GM04504 (cell line): Measurements from ENCODE around the gene RPS6KB2.
"Not testable (repeated sequence)": the region's sequence is repeated elsewhere in the genome, so short reads cannot be mapped to it uniquely, and the experiment has no call there.

Experiments used
- DNase-seq: peaks from one replicate; pipeline ENCODE4 v3.0.0-alpha.2; 2012; ENCODE audit warnings: low read depth

RPS6KB2 gene

DNA sequence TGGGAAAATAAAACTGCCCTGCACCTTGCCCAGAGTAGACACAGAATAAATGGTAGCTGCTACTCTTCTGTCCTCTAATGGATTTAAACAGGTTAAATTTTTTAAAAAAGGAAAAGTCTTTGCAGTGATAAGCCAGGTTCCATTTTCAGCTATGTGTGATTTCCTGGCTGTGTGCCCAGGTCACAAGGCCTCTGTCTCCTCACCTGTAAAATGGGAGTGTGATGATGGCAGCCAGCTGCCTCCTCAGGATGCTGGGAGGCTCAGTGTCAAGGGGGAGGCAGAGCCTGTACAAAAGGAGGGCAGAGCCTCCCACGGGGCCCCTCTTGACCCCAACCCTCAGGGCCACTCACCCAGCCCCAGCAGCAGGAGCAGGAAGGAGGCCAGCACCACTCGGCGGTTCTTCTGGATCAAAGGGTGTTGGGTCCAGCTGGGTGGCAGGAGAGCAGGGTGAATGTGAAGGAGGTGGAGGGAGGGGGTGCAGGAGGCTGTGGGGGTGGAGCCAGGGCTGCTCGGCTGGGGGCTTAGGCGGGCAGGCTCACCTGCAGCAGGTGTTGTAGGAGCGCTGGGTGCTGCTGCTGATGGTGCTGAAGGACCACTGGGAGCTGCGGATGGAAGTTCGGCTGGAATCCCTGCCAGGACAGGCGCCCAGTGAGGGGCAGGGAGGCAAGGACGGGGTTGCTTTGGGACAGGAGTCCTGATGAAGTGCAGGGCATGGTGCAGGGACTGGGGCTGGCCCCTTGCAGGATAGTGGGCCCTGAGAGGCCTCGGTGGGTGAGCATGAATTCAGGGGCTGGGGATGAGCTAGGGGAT lies 38.9 kb downstream of the RPS6KB2 start:
- DNase-seq: no peak

DNA sequence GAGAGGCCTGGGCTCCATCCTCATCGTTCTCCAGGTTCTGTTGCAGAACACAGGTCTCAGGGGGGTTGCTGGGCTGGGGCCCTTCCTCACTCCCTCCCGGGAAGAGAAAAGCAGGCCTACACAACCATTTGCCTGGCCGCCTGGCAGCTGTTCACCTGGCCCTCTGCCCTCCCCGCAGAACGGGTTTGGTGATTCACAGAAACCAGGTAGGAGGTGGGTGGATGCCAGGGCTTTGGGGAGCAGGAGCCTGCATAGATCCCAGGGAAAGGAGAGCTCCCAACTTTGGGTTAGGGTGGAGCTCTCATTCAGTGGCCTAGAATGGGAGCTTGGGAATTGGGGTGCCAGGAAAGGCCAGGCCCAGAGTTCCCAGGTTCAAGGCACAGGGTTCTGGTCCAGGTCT lies 39.8 kb downstream of the RPS6KB2 start:
- DNase-seq: no peak

DNA sequence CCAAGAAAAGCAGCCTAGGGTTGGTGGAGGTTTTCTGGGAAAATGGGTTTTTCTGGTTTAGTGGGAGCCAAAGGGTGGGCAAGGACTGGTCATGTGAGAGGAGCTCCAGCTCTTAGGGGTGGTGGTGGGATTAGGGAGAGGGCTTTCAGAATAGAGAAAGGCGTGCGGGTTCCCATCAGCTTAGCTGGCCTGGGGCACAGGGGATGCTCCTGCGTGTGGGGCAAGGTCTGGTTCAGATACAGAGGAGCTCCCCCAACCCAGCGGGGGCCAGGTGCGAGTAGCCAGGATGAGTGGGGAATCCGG lies 40.1 kb downstream of the RPS6KB2 start:
- DNase-seq: no peak

DNA sequence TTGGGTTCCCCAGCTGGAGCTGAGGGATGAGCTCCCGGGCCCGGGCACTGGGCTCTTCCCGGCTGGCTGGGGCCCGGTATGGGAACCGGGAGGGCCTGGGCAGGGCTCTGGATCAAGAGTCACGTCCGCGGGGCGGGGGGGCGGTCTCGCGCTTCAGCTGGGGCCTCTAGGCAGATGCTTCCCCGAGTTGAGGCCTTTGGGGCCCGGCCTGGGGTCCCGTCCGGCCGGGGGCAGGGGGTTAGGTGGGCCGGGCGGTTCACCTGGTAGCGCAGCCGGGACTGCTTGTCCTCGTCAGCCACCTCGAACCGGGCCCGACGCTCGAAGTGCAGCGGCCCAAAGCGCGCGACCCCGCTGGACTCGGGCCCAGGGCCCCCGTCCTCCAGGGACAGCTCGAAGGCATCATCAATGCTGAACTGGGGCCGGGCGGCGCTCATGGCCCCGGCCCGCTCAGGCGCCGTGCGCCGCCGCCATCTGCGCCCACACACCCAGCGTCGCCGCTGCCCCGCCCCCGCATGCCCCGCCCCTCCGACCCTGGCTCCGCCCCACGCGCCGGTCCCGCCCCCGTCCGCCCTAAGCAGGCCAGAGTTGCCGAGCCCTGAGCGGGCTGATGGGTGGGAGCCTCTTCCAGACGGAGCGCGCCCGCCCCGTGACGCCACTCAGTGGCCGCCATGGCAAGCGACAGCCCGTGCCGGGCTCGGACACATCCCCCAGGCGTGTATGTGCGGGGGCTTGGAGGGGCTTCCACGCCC lies 40.6 kb downstream of the RPS6KB2 start, which contains the start of gene TMEM134:
TSS of gene TMEM134 (minus strand) at position 493 of the 749 bp plus-strand sequence. CDS start at position 434, 59 bp downstream.
- DNase-seq: peak; percentile 82

DNA sequence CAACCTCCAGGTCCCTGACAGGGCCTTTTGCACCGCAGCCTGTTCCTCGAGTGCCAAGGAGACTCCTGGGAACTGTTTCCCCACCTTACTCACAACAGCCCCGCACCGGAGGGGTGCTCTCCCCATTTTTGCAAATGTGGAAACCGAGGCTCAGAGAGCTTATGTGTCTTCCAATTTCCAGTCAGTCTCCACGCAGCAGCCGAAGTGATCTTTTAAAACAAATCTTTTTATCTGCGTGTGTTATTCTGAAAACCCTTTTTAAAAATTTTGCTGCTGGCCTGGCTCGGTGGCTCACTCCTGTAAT lies 41.2 kb downstream of the RPS6KB2 start:
- DNase-seq: no peak

DNA sequence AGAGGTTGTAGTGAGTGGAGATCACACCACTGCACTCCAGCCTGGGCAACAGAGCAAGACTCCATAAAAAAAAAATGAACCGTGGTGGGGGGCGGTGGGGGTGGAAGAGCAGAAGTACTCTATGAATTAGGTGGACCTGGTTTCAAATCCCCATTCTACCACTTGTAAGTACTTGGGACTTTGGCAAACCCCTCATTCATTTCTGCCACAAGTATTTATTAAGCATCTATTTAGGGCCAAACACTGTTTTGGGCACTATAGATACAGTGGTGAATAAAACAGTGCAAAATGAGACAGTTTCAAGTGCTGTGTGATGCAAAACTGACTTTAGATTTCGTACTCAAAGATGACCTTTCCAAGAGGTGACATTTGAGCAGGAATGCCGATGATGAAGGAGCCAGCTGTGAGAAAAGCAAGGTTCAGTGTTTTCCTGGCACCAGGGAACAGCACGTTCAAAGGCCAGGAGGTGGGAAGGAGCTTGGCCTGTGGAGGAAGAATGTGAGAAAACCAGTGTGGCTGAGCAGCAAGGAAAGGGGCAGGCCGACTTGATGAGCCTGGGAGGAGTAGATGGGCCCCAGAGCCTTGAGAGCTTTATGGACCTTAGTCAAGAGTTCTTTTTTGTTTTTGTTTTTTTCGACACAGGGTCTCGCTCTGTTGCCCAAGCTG lies 42.2 kb downstream of the RPS6KB2 start:
- no peak for DNase-seq

DNA sequence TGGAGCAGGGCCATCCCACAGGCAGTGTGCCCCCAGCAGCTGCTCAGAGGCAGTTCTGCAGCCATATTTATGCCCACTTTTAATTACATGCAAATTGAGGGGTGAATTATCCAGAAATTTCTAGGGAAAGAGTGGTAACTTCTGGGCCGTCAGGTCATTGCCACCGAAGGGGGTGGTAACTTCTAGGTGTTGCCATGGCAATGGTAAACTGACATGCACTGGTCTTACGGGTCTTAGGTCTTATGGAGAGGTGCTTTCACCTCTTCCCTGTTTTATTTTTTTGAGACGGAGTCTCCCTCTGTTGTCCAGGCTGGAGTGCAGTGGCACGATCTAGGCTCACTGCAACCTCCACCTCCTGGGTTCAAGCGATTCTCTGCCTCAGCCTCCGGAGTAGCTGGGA lies 44.6 kb downstream of the RPS6KB2 start:
- DNase-seq: no peak

DNA sequence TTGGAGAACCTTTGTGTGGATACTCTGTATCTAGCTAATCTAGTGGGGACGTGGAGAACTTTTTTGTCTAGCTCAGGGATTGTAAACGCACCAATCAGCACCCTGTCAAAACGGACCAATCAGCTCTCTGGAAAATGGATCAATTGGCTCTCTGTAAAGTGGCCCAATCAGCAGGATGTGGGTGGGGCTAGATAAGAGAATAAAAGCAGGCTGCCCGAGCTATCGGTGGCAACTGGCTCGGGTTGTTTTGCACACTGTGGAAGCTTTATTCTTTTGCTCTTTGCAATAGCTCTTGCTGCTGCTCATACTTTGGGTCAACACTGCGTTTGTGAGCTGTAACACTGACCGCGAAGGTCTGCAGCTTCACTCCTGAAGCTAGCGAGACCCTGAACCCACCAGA lies 48.4 kb downstream of the RPS6KB2 start:
- DNase-seq: not testable (repeated sequence)

DNA sequence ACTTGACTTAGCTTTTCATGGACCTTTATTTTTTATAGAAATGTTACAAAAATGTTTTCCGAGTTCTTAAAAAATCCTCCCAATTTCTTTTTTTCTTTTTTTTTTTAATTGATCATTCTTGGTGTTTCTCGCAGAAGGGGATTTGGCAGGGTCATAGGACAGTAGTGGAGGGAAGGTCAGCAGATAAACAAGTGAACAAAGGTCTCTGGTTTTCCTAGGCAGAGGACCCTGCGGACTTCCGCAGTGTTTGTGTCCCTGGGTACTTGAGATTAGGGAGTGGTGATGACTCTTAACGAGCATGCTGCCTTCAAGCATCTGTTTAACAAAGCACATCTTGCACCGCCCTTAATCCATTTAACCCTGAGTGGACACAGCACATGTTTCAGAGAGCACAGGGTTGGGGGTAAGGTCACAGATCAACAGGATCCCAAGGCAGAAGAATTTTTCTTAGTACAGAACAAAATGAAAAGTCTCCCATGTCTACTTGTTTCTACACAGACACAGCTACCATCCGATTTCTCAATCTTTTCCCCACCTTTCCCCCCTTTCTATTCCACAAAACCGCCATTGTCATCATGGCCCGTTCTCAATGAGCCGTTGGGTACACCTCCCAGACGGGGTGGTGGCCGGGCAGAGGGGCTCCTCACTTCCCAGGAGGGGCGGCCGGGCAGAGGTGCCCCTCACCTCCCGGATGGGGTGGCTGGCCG lies 49.2 kb downstream of the RPS6KB2 start:
- DNase-seq: not testable (repeated sequence)

DNA sequence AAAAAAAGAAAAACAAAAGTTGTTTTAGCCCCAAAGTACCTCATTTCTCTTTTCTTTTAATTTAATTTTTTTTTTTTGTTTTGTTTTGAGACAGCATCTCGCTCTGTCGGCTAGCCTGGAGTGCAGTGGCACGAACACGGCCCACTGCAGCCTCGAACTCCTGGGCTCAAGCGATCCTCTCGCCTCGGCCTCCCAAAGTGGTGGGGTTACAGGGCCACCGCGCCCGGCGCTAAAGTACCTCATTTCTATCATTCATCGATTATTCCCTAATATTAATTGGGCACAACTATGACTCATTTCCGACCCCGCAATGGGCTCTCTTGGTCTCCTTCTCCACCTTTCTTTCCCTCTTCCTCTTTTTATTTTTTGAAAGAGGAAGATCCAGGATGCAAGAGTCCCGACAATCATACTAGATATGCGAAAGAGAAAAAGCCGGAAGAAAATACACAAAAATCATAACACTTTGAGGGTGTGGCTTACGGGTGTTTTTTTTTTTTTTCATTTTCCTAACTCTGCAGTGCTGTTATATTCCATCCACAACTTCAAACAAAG lies 54.1 kb downstream of the RPS6KB2 start:
- no peak for DNase-seq

DNA sequence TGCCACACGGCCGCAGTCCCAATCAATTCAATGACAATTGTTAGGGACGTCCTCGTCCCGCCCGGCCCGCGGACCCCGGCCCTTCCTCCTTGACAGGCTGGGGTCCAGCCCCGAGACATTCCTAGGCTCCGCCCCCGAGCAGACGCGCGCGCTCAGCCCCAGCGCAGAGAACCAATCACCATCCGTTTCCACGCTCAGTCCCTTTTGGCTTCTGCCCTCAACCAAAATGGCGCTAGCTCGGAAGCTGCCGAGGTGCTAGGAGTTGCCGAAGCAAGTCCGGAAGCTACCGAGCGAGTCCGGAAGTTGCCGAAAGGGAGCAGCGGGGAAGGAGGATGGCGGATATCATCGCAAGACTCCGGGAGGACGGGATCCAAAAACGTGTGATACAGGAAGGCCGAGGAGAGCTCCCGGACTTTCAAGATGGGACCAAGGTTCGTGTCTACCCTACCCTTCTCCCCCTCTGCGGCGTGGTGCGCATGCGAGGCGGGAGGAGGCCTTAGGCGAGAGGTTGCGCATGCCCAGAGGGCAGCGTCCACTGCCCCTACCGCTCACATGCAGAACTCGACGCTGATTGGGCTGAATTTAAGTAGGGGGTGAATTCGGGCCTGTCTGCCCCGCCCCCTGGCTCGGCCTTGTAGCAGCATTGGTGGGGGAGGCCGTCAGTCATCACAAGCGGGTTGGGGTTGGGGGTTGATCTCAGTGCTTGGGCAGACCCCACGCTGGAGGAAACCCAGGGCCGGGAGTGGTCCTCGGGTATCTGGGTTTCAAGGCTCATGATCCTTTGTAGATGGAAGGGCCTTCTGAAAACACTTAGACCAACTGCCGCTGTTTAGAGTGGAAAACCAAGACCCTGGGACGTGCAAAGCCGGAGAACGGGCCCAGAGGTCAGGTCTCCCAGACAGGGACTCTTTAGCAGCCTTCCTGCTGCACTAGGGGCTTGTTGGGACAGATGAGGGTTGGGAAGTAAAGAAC lies 54.8 kb downstream of the RPS6KB2 start, which contains the start of gene AIP:
TSS of gene AIP (plus strand) at position 200 of the 972 bp plus-strand sequence. CDS start at position 333, 133 bp downstream.
- peak; percentile 96 for DNase-seq

DNA sequence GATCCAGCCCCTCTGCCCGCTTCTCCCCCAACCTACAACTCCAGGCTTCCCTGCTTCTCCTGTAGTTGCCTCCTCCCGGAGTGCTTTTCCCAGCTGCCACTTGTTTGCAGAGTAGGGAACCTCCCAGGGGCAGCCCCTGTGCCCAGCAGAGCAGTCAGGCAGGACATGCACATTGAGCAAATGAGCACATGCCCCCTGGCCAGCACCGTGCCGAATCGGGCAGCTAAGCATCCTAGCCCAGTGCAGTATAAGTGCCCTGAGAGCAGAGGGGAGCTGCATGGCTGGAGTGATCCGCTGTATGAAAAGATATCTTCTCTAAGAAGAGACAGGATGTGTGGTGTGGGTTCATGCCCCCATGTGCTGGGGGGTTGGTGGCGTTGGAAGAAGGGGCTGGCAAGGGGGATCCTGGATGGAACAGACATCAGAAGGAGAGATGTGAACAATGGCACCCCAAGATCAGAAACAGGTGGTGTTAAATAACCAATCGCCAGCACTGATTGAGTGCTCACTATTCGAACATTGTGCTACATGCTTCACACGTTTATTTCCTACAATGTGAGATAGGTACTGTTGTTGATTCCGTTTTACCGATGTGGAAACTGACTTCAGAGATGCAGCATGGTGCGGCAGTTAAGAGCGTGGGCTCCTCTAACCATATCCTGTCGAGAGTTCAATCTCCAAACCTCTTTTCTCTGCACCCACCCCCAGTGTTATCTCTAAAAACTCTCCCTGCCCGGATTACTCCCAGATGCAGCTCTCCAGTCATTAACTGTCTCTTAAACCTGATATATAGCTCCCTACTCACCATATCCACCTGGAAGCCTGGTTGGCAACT lies 55.8 kb downstream of the RPS6KB2 start:
- DNase-seq: no peak

DNA sequence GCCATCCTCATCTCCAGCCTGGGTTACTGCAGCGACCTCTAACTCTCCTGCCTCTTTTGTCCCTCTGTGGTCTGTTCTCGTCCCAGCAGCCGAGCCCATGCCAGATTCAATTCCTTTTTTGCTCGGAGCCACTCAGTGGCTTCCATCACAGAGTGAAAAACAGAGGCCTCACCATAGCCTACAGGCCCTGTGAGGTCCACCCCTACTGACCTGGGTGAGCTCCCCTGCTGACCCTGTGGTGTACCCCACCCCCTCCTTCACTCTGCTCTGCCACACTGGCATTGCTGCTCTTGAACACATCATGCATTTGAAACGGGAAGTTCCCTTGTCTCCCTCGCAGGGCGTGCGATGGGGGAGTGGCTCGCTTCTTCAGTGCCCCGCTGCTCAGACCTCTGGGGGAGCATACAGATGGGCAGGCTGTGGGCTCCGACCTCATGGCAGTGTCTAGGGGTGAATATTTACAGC lies 56.6 kb downstream of the RPS6KB2 start:
- DNase-seq: no peak
